ENCODE data around the gene TSHZ1.

Gene TSHZ1

GRCh38 chr18:75231053-75231406 lies 20.4 kb downstream of the TSHZ1 start:
- Histone ChIP-seq H2AFZ (ENCODE audit: low read length) (no peak overlapping the region), H3F3A (ENCODE audit: low read depth) (no peaks in the 10 kb centered on the region), H3K9ac (ENCODE audit: low read depth, low read length, poor library complexity, severe bottlenecking) (no peak overlapping the region), H3K4me1 (ENCODE audit: insufficient read depth, low read length, poor library complexity, severe bottlenecking) (no peaks in the 10 kb centered on the region), H3K36me3 (ENCODE audit: insufficient read depth, low read length) (peaks cover 4% of the 10 kb centered on the region; the same call in 1 of the 2 replicates), H3K27me3 (ENCODE audit: insufficient read depth, low read length, poor library complexity, severe bottlenecking) (no peaks in the 10 kb centered on the region), H3K4me2 (ENCODE audit: low read depth, low read length, poor library complexity, severe bottlenecking) (no peak overlapping the region), H4K20me1 (ENCODE audit: insufficient read depth, low read length, poor library complexity, severe bottlenecking) (peaks cover 7% of the 10 kb centered on the region), H3K9me3 (ENCODE audit: insufficient read depth, low read depth, low read length) (no peaks in the 10 kb centered on the region), H3K9me2 (replicated peaks; ENCODE audit: low read depth, low read length) (no peaks in the 10 kb centered on the region), H3K4me3 (ENCODE audit: low read length, poor library complexity, severe bottlenecking) (no peak overlapping the region), H3K79me2 (ENCODE audit: insufficient read depth, low read length) (peaks cover 88% of the 10 kb centered on the region)
- TF ChIP-seq EZH2phosphoT487 (IDR thresholded peaks at IDR 0.05; ENCODE audit: borderline replicate concordance) = no peak
- TF ChIP-seq CTCF (conservative IDR thresholded peaks at IDR 0.05; ENCODE audit: low read length) = peak; percentile 29

- no peak overlapping the region for H3K9ac ChIP-seq (ENCODE audit: low read depth, low read length, poor library complexity, severe bottlenecking)
- no peaks in the 10 kb centered on the region for H3K9me2 ChIP-seq (replicated peaks; ENCODE audit: low read depth, low read length)
- H3K79me2 ChIP-seq (ENCODE audit: insufficient read depth, low read length) = peaks cover 87% of the 10 kb centered on the region
- H3K4me1 ChIP-seq (ENCODE audit: insufficient read depth, low read length, poor library complexity, severe bottlenecking) = no peaks in the 10 kb centered on the region
- H3K27me3 ChIP-seq (ENCODE audit: insufficient read depth, low read length, poor library complexity, severe bottlenecking) = no peaks in the 10 kb centered on the region
- H3F3A ChIP-seq (ENCODE audit: low read depth) = no peaks in the 10 kb centered on the region
- H3K36me3 ChIP-seq (ENCODE audit: insufficient read depth, low read length) = peaks cover 6% of the 10 kb centered on the region; the same call in 1 of the 2 replicates
- no peak overlapping the region for H3K4me3 ChIP-seq (ENCODE audit: low read length, poor library complexity, severe bottlenecking)
- H3K4me2 ChIP-seq (ENCODE audit: low read depth, low read length, poor library complexity, severe bottlenecking) = no peak overlapping the region
- TF ChIP-seq CTCF (conservative IDR thresholded peaks at IDR 0.05; ENCODE audit: low read length) (no peak), EZH2phosphoT487 (IDR thresholded peaks at IDR 0.05; ENCODE audit: borderline replicate concordance) (no peak)
- H4K20me1 ChIP-seq (ENCODE audit: insufficient read depth, low read length, poor library complexity, severe bottlenecking) = peaks cover 7% of the 10 kb centered on the region
- H2AFZ ChIP-seq (ENCODE audit: low read length) = no peak overlapping the region
- no peaks in the 10 kb centered on the region for H3K9me3 ChIP-seq (ENCODE audit: insufficient read depth, low read depth, low read length)
Measured at GRCh38 chr18:75234901-75235300, 24.3 kb downstream of the TSHZ1 start.

- Histone ChIP-seq H3K4me1 (ENCODE audit: insufficient read depth, low read length, poor library complexity, severe bottlenecking) (no peaks in the 10 kb centered on the region), H3K9me2 (replicated peaks; ENCODE audit: low read depth, low read length) (no peaks in the 10 kb centered on the region), H3K9ac (ENCODE audit: low read depth, low read length, poor library complexity, severe bottlenecking) (no peak overlapping the region), H3F3A (ENCODE audit: low read depth) (no peaks in the 10 kb centered on the region), H4K20me1 (ENCODE audit: insufficient read depth, low read length, poor library complexity, severe bottlenecking) (peaks cover 7% of the 10 kb centered on the region), H3K79me2 (ENCODE audit: insufficient read depth, low read length) (peaks cover 90% of the 10 kb centered on the region), H3K4me3 (ENCODE audit: low read length, poor library complexity, severe bottlenecking) (no peak overlapping the region), H2AFZ (ENCODE audit: low read length) (no peak overlapping the region), H3K9me3 (ENCODE audit: insufficient read depth, low read depth, low read length) (no peaks in the 10 kb centered on the region), H3K36me3 (ENCODE audit: insufficient read depth, low read length) (peaks cover 6% of the 10 kb centered on the region; the same call in 1 of the 2 replicates), H3K27me3 (ENCODE audit: insufficient read depth, low read length, poor library complexity, severe bottlenecking) (no peaks in the 10 kb centered on the region), H3K4me2 (ENCODE audit: low read depth, low read length, poor library complexity, severe bottlenecking) (no peak overlapping the region)
- TF ChIP-seq EZH2phosphoT487 (IDR thresholded peaks at IDR 0.05; ENCODE audit: borderline replicate concordance) = no peak
- no peak for TF ChIP-seq CTCF (conservative IDR thresholded peaks at IDR 0.05; ENCODE audit: low read length)
Measured at GRCh38 chr18:75235896-75236295, 25.3 kb downstream of the TSHZ1 start.
